Stomach (tissue), 9 donors: ENCODE data around the gene SMTNL2. TPM values are rescaled to one million over a fixed set of nuclear protein-coding genes. Genes with fewer than 3 reads are reported as not detected.

Experiments used
- DNase-seq, 2 donors: peaks; one replicate each; pipeline versions ENCODE4 v3.0.0 to v3.0.0-alpha.2; 2013 to 2019
- H3K27ac ChIP-seq, 5 donors: fragments of 200-600 bp in 4 of 5; sonication (generic) in 4 of 5; one replicate each; pipeline ENCODE4 v1.5.1; 2013 to 2019; ENCODE audit warnings: mild to moderate bottlenecking in 1 of 5, moderate library complexity in 1 of 5
- H3K27me3 ChIP-seq, 3 donors: fragments of 200-600 bp; sonication (generic); one replicate each; pipeline ENCODE4 v1.5.1; 2017 to 2019; ENCODE audit warnings: mixed run types in 1 of 3
- H3K36me3 ChIP-seq, 4 donors: fragments of 200-600 bp; sonication (generic); 1 replicate in 3 of 4; 2 replicates in 1 of 4; pipeline ENCODE4 v1.5.1; 2016 to 2019
- H3K4me1 ChIP-seq, 4 donors: fragments of 200-600 bp; sonication (generic); one replicate each; pipeline ENCODE4 v1.5.1; 2016 to 2019
- H3K4me3 ChIP-seq, 4 donors: fragments of 200-600 bp; sonication (generic) in 3 of 4; one replicate each; pipeline ENCODE4 v1.5.1; 2016 to 2019; ENCODE audit warnings: mild to moderate bottlenecking in 1 of 4
- H3K9me3 ChIP-seq, 4 donors: fragments of 200-600 bp; sonication (generic); one replicate each; pipeline ENCODE4 v1.5.1; 2016 to 2019
- CTCF ChIP-seq, 7 experiments: fragments of 450-650 bp in 4 of 7; fragments of 200-600 bp in 3 of 7; sonication (generic) in 3 of 7; IDR thresholded peaks; one replicate each; pipeline ENCODE4 v1.5.1; 2016 to 2019; ENCODE audit warnings: antibody characterized with exemption in 7 of 7, control low read depth in 2 of 7, mild to moderate bottlenecking in 1 of 7
- EP300 ChIP-seq: sonication (generic); formaldehyde crosslinking; IDR thresholded peaks from one replicate; pipeline ENCODE4 v1.6.1; 2017; ENCODE audit warnings: antibody characterized with exemption
- POLR2A ChIP-seq, 4 donors: fragments of 450-650 bp; IDR thresholded peaks; one replicate each; pipeline ENCODE4 v1.6.1; 2016; ENCODE audit warnings: antibody characterized with exemption in 4 of 4, control low read depth in 2 of 4, mild to moderate bottlenecking in 1 of 4, moderate library complexity in 1 of 4
- POLR2AphosphoS5 ChIP-seq, 3 donors: sonication (generic); formaldehyde crosslinking; IDR thresholded peaks; one replicate each; pipeline ENCODE4 v1.6.1; 2016; ENCODE audit warnings: antibody characterized with exemption in 3 of 3
- WGBS, 5 donors: extraction: QIAGEN DNeasy Blood & Tissue Kit in 3 of 5; methylation state at CpG; one replicate each; pipeline versions ENCODE4 v1.1.5 to v1.1.7; 2013 to 2018; 5-methylcytosine and 5-hydroxymethylcytosine counted together
- intact Hi-C: fragments of 100-400 bp; cut with DNase I; formaldehyde crosslinking; loops from one replicate; pipeline ENCODE4 v1.15.1; 2023; ENCODE audit warnings: low total_unique reads
- polyA plus RNA-seq, 3 donors: library from polyadenylated mRNA; stranded (reverse); fragments of 200-250 nt; gene quantifications; one replicate each; pipeline ENCODE4 v1.2.3, GENCODE V29; 2013
- total RNA-seq, 5 donors: library from RNA; depleted of rRNA; stranded (reverse); fragments of >200 nt; gene quantifications; one replicate each; pipeline versions ENCODE4 v1.1.0 to v1.2.3, GENCODE V29; 2014 to 2016
- donor health status: healthy with polysubstance abuse.
- donor health status: Bipolar disorder and iron deficiency.
- donor health status: healthy.

SMTNL2 gene
- total and polyA plus RNA-seq, 8 donors, result 0.50 to 1.9 (median 1.5) TPM; not detected in 4

GRCh38 chr17:4591529-4591928 is 7.2 kb downstream of the SMTNL2 start:
- Histone ChIP-seq H3K27me3 (peaks cover 0 to 11% (median 0%) of the 10 kb centered on the region in 3 donors), H3K27ac (no peak overlapping the region), H3K4me3 (no peak overlapping the region), H3K4me1 (peaks cover 6 to 10% (median 10%) of the 10 kb centered on the region in 4 donors), H3K36me3 (no peaks in the 10 kb centered on the region), H3K9me3 (no peaks in the 10 kb centered on the region)
- intact Hi-C loops, result no loop called here
- WGBS, 5 donors, result 76 to 83% (median 79%) methylated on average over 10 to 12 of the region's 12 CpGs
- DNase-seq, result no peak
- no peak for TF ChIP-seq POLR2AphosphoS5 (IDR thresholded peaks at IDR 0.05)
- TF ChIP-seq CTCF (IDR thresholded peaks at IDR 0.05), result no peak
- TF ChIP-seq POLR2A (IDR thresholded peaks at IDR 0.05), result no peak
- TF ChIP-seq EP300, result no peak

GRCh38 chr17:4592240-4593005 is 8.1 kb downstream of the SMTNL2 start:
- intact Hi-C loops, result no loop called here
- TF ChIP-seq CTCF (IDR thresholded peaks at IDR 0.05), result no peak
- TF ChIP-seq EP300, result no peak
- TF ChIP-seq POLR2A (IDR thresholded peaks at IDR 0.05), result no peak
- TF ChIP-seq POLR2AphosphoS5 (IDR thresholded peaks at IDR 0.05), result no peak
- Histone ChIP-seq H3K36me3 (no peaks in the 10 kb centered on the region), H3K9me3 (no peaks in the 10 kb centered on the region), H3K27ac (no peak overlapping the region), H3K4me1 (peaks cover 6 to 10% (median 10%) of the 10 kb centered on the region in 4 donors), H3K27me3 (peaks cover 0 to 11% (median 0%) of the 10 kb centered on the region in 3 donors), H3K4me3 (no peak overlapping the region)
- WGBS, 5 donors, result 83 to 89% (median 86%) methylated on average over 10 to 11 of the region's 11 CpGs
- no peak for DNase-seq

GRCh38 chr17:4593021-4593421 is 8.7 kb downstream of the SMTNL2 start:
- H3K9me3 ChIP-seq, result no peaks in the 10 kb centered on the region
- intact Hi-C loops, result no loop called here
- WGBS, 5 donors, result 87 to 94% (median 92%) methylated on average over 9 to 14 of the region's 14 CpGs
- H3K4me1 ChIP-seq, result peaks cover 6 to 15% (median 12%) of the 10 kb centered on the region in 4 donors
- H3K4me3 ChIP-seq, result no peak overlapping the region
- no peak overlapping the region for H3K27ac ChIP-seq
- H3K27me3 ChIP-seq, result peaks cover 0 to 11% (median 0%) of the 10 kb centered on the region in 3 donors
- no peaks in the 10 kb centered on the region for H3K36me3 ChIP-seq
- no peak for TF ChIP-seq EP300
- TF ChIP-seq POLR2A (IDR thresholded peaks at IDR 0.05), result no peak
- no peak for TF ChIP-seq CTCF (IDR thresholded peaks at IDR 0.05)
- TF ChIP-seq POLR2AphosphoS5 (IDR thresholded peaks at IDR 0.05), result no peak
- DNase-seq, result no peak

GRCh38 chr17:4594406-4594805 is 10.1 kb downstream of the SMTNL2 start:
- intact Hi-C loops, result no loop called here
- 73 to 90% (median 76%) methylated on average over 7 of the region's 7 CpGs for WGBS, 5 donors
- TF ChIP-seq POLR2AphosphoS5 (IDR thresholded peaks at IDR 0.05), result no peak
- no peak for DNase-seq
- H3K36me3 ChIP-seq, result no peaks in the 10 kb centered on the region
- H3K9me3 ChIP-seq, result no peaks in the 10 kb centered on the region
- H3K27ac ChIP-seq, result no peak overlapping the region
- peaks cover 6 to 23% (median 14%) of the 10 kb centered on the region in 4 donors for H3K4me1 ChIP-seq
- H3K4me3 ChIP-seq, result no peak overlapping the region
- peaks cover 0 to 18% (median 0%) of the 10 kb centered on the region in 3 donors for H3K27me3 ChIP-seq
